ENCODE results near the gene BAX. TPM values are rescaled to one million over a fixed set of nuclear protein-coding genes. Genes with fewer than 3 reads are reported as not detected.

The BAX gene
- total and polyA plus RNA-seq, 9 of the 15 experiments (the other 6 are each of a cell fraction or from before 2014, with no cell fraction given), result 3.2 to 95.4 (median 44.5) TPM

DNA sequence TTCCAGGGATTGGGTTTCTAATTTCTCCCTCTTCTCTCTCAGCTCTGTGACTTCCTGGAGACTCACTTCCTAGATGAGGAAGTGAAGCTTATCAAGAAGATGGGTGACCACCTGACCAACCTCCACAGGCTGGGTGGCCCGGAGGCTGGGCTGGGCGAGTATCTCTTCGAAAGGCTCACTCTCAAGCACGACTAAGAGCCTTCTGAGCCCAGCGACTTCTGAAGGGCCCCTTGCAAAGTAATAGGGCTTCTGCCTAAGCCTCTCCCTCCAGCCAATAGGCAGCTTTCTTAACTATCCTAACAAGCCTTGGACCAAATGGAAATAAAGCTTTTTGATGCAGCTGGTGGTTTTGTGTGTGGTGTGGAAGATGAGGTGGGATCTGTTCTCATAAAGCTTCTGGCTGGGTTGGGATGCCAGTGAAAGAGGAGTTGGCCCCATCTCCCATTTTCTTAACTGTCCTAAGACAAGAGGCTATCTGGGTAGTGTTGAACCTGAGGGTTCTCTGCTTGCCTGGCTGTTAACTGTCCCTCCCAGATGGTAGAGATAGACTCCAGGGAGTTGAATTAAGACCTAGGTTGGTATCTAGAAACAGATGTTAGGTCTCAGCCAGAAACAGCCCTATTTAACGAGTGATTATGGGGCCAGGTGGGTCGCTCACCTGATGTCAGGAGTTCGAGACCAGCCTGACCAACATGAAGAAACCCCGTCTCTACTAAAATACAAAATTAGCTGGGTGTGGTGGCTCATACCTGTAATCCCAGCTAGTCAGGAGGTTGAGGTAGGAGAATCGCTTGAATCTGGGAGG, 12.1 kb downstream of the BAX start (continued):
- TF ChIP-seq SOX6 (IDR thresholded peaks at IDR 0.05), result no peak
- TF ChIP-seq, protein P1, sequence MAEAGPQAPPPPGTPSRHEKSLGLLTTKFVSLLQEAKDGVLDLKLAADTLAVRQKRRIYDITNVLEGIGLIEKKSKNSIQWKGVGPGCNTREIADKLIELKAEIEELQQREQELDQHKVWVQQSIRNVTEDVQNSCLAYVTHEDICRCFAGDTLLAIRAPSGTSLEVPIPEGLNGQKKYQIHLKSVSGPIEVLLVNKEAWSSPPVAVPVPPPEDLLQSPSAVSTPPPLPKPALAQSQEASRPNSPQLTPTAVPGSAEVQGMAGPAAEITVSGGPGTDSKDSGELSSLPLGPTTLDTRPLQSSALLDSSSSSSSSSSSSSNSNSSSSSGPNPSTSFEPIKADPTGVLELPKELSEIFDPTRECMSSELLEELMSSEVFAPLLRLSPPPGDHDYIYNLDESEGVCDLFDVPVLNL (CRISPR knock-in tag; IDR thresholded peaks at IDR 0.05; ENCODE audit: low read depth), result no peak
- no peak for TF ChIP-seq GTF2B (IDR thresholded peaks at IDR 0.05; ENCODE audit: extremely low read depth, insufficient read length)
- TF ChIP-seq CBX5 (IDR thresholded peaks at IDR 0.05; ENCODE audit: borderline replicate concordance, low read depth), result no peak
- no peak for TF ChIP-seq ZKSCAN8 (CRISPR knock-in tag; IDR thresholded peaks at IDR 0.05)
- no peak for TF ChIP-seq HINFP (tag; conservative IDR thresholded peaks at IDR 0.05; ENCODE audit: low read depth)
- no peak for TF ChIP-seq BRF1 (IDR thresholded peaks at IDR 0.05; ENCODE audit: borderline replicate concordance, extremely low read depth, insufficient read length)
- TF ChIP-seq ZNF764 (CRISPR knock-in tag; IDR thresholded peaks at IDR 0.05; ENCODE audit: low read depth), result no peak
- TF ChIP-seq HCFC1 (IDR thresholded peaks at IDR 0.05; ENCODE audit: low read depth, low read length), result no peak
- no peak for TF ChIP-seq ZKSCAN1 (IDR thresholded peaks at IDR 0.05; ENCODE audit: low read depth, low read length)
- no peak for TF ChIP-seq FOXO4 (CRISPR knock-in tag; IDR thresholded peaks at IDR 0.05)
- no peak for TF ChIP-seq PRMT5 (CRISPR knock-in tag; IDR thresholded peaks at IDR 0.05)
- TF ChIP-seq BMI1 (IDR thresholded peaks at IDR 0.05; ENCODE audit: low read length), result no peak
- no peak for TF ChIP-seq KLF6 (CRISPR knock-in tag; IDR thresholded peaks at IDR 0.05; ENCODE audit: borderline replicate concordance)
- TF ChIP-seq ZBTB8A (IDR thresholded peaks at IDR 0.05; ENCODE audit: partially characterized antibody), result no peak
- TF ChIP-seq CBFB (CRISPR knock-in tag; IDR thresholded peaks at IDR 0.05), result no peak
- no peak for TF ChIP-seq ZNF253 (CRISPR knock-in tag; conservative IDR thresholded peaks at IDR 0.05)
- TF ChIP-seq, protein P2, sequence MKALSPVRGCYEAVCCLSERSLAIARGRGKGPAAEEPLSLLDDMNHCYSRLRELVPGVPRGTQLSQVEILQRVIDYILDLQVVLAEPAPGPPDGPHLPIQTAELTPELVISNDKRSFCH (CRISPR knock-in tag; IDR thresholded peaks at IDR 0.05), result no peak
- TF ChIP-seq, protein P2 (tag; IDR thresholded peaks at IDR 0.05), result no peak
- TF ChIP-seq STAT5A (IDR thresholded peaks at IDR 0.05; ENCODE audit: borderline replicate concordance, low read length), result peak; percentile 10; the same call in 1 of the 2 replicates
- TF ChIP-seq TCF7 (IDR thresholded peaks at IDR 0.05; ENCODE audit: borderline replicate concordance), result no peak
- no peak for TF ChIP-seq NFXL1 (CRISPR knock-in tag; IDR thresholded peaks at IDR 0.05)
- no peak for TF ChIP-seq TAF7 (tag; IDR thresholded peaks at IDR 0.05)
- no peak for TF ChIP-seq CHCHD3 (CRISPR knock-in tag; IDR thresholded peaks at IDR 0.05)
- TF ChIP-seq SIRT6 (IDR thresholded peaks at IDR 0.05; ENCODE audit: low read depth, low read length), result peak; percentile 59
